UCSD-AML1 (cell line): Measurements from ENCODE around the gene PAGE2.
"Not testable (repeated sequence)": the region's sequence is repeated elsewhere in the genome, so short reads cannot be mapped to it uniquely, and the experiment has no call there.

Experiments used
- DNase-seq: peaks from one replicate; lab custom pipeline; 2025; ENCODE audit not compliant: unreplicated experiment; lab: John Stamatoyannopoulos, UW

PAGE2 gene

GRCh38 chrX:55120761-55121358, 32.0 kb downstream of the PAGE2 start:
- no peak for DNase-seq

- DNase-seq = no peak
Measured at GRCh38 chrX:55123900-55124299, 35.1 kb downstream of the PAGE2 start.

GRCh38 chrX:55127692-55128091, 38.9 kb downstream of the PAGE2 start:
- no peak for DNase-seq

- DNase-seq = no peak
Measured at GRCh38 chrX:55129361-55129760, 40.5 kb downstream of the PAGE2 start.

GRCh38 chrX:55130481-55130880, 41.7 kb downstream of the PAGE2 start:
- no peak for DNase-seq

GRCh38 chrX:55132416-55132815, 43.6 kb downstream of the PAGE2 start:
- DNase-seq = no peak

- DNase-seq = peak; percentile 16
Measured at GRCh38 chrX:55135171-55135570, 46.4 kb downstream of the PAGE2 start.

- not testable (repeated sequence) for DNase-seq
Measured at GRCh38 chrX:55140800-55141199, 52.0 kb downstream of the PAGE2 start.
